Fibroblast of lung (primary cell): ENCODE data around the gene MAP2K5.

Experiments
- EZH2 ChIP-seq: IDR thresholded peaks from 2 replicates; pipeline ENCODE4 v1.5.1; 2012; ENCODE audit warnings: low read length, control low read depth, mild to moderate bottlenecking; ENCODE audit errors: missing control alignments
- TF ChIP-seq, protein P1 (sequence below), 2 donors: IDR thresholded peaks in 1 of 2; conservative IDR thresholded peaks in 1 of 2; 1 replicate in 1 of 2; 2 replicates in 1 of 2; pipeline ENCODE4 v1.5.1; 2011 to 2012; ENCODE audit warnings: low read length in 2 of 2, control low read depth in 1 of 2, inconsistent platforms in 1 of 2, low read depth in 1 of 2, mild to moderate bottlenecking in 1 of 2

- TF ChIP-seq, protein P1, sequence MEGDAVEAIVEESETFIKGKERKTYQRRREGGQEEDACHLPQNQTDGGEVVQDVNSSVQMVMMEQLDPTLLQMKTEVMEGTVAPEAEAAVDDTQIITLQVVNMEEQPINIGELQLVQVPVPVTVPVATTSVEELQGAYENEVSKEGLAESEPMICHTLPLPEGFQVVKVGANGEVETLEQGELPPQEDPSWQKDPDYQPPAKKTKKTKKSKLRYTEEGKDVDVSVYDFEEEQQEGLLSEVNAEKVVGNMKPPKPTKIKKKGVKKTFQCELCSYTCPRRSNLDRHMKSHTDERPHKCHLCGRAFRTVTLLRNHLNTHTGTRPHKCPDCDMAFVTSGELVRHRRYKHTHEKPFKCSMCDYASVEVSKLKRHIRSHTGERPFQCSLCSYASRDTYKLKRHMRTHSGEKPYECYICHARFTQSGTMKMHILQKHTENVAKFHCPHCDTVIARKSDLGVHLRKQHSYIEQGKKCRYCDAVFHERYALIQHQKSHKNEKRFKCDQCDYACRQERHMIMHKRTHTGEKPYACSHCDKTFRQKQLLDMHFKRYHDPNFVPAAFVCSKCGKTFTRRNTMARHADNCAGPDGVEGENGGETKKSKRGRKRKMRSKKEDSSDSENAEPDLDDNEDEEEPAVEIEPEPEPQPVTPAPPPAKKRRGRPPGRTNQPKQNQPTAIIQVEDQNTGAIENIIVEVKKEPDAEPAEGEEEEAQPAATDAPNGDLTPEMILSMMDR (conservative IDR thresholded peaks at IDR 0.05 in 1 of 2, IDR thresholded peaks at IDR 0.05 in 1 of 2; ENCODE audit: low read depth in 1 of 2, low read length in 2 of 2) = no peak
- TF ChIP-seq EZH2 = no peak
Observed at GRCh38 chr15:67613708-67614107, 71.2 kb downstream of the MAP2K5 start.
